ENCODE results near the gene NUBP2. TPM values are rescaled to one million over a fixed set of nuclear protein-coding genes. Genes with fewer than 3 reads are reported as not detected.

The NUBP2 gene
- polyA plus RNA-seq, 1 experiment, result 38.0 TPM

- CTCF ChIA-PET, result no interaction called here
- TF ChIP-seq, protein P1, sequence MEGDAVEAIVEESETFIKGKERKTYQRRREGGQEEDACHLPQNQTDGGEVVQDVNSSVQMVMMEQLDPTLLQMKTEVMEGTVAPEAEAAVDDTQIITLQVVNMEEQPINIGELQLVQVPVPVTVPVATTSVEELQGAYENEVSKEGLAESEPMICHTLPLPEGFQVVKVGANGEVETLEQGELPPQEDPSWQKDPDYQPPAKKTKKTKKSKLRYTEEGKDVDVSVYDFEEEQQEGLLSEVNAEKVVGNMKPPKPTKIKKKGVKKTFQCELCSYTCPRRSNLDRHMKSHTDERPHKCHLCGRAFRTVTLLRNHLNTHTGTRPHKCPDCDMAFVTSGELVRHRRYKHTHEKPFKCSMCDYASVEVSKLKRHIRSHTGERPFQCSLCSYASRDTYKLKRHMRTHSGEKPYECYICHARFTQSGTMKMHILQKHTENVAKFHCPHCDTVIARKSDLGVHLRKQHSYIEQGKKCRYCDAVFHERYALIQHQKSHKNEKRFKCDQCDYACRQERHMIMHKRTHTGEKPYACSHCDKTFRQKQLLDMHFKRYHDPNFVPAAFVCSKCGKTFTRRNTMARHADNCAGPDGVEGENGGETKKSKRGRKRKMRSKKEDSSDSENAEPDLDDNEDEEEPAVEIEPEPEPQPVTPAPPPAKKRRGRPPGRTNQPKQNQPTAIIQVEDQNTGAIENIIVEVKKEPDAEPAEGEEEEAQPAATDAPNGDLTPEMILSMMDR (IDR thresholded peaks at IDR 0.05; ENCODE audit: insufficient read depth, low read depth, low read length), result no peak
- Histone ChIP-seq H3K4me3 (ENCODE audit: low read depth, low read length) (no peak overlapping the region), H3K27me3 (ENCODE audit: control insufficient read depth, insufficient read depth, low read length) (no peaks in the 10 kb centered on the region), H3K36me3 (ENCODE audit: control insufficient read depth, insufficient read depth, low read length) (peaks cover 30% of the 10 kb centered on the region)
- DNase-seq (ENCODE audit: low read depth), result no peak
- POLR2A ChIA-PET, result no interaction called here
Measured at GRCh38 chr16:1778200-1779179, 4.3 kb upstream of the NUBP2 start.

DNA sequence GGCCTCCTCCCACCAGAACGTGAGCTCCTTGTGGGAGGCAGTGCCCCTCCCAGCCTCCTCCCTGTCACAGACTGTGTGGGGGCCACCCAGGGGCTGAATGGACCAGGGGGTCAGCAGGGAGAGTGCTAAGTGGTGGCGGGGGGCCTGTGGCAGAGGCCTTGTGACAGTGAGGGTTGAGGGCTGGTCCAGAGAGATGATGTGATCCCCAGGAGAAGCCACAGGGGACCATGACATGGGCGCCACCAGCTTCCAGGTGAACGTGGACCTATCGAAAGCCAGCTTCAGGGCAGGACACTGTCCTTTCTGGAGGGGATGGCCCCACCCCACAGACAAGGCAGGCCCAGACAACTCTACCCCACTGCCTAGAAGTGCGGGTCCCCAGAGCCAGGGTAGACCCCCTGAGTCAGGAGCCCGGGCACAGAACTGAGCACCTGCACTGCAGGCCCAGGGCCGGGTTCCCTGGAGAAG lies 3.5 kb upstream of the NUBP2 start:
- Histone ChIP-seq H3K4me3 (ENCODE audit: low read depth, low read length) (no peak overlapping the region), H3K36me3 (ENCODE audit: control insufficient read depth, insufficient read depth, low read length) (peaks cover 30% of the 10 kb centered on the region), H3K27me3 (ENCODE audit: control insufficient read depth, insufficient read depth, low read length) (no peaks in the 10 kb centered on the region)
- DNase-seq (ENCODE audit: low read depth), result no peak
- TF ChIP-seq, protein P1 (IDR thresholded peaks at IDR 0.05; ENCODE audit: insufficient read depth, low read depth, low read length), result no peak
- ChIA-PET CTCF (no interaction called here), POLR2A (no interaction called here)

- POLR2A ChIA-PET, result no interaction called here
- CTCF ChIA-PET, result no interaction called here
Measured at GRCh38 chr16:1779741-1780676, 2.8 kb upstream of the NUBP2 start.

DNA sequence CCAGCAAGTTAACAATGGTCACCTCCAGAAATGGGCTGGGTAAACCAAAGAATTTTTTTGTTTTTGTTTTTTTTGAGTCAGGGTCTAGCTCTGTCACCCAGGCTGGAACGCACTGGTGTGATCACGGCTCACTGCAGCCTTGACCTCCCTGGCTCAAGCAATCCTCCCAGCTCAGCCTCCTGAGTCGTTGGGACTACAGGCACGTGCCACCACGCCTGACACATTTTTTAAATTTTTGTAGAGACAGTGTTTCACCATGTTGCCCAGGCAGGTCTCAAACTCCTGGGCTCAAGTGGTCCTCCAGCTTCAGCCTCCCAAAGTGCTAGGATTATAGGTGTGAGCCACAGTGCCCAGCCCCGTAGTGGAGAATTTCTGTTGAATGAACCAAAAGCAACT lies 2.1 kb upstream of the NUBP2 start:
- Histone ChIP-seq H3K4me3 (ENCODE audit: low read depth, low read length) (no peak overlapping the region), H3K36me3 (ENCODE audit: control insufficient read depth, insufficient read depth, low read length) (peaks cover 28% of the 10 kb centered on the region), H3K27me3 (ENCODE audit: control insufficient read depth, insufficient read depth, low read length) (no peaks in the 10 kb centered on the region)
- ChIA-PET POLR2A (no interaction called here), CTCF (no interaction called here)
- no peak for DNase-seq (ENCODE audit: low read depth)
- TF ChIP-seq, protein P1 (IDR thresholded peaks at IDR 0.05; ENCODE audit: insufficient read depth, low read depth, low read length), result no peak

More at GRCh38 chr16:1779741-1780676, 2.8 kb upstream of the NUBP2 start:
- no peak for DNase-seq (ENCODE audit: low read depth)
- H3K36me3 ChIP-seq (ENCODE audit: control insufficient read depth, insufficient read depth, low read length), result peaks cover 31% of the 10 kb centered on the region
- TF ChIP-seq, protein P1 (IDR thresholded peaks at IDR 0.05; ENCODE audit: insufficient read depth, low read depth, low read length), result no peak
- no peak overlapping the region for H3K4me3 ChIP-seq (ENCODE audit: low read depth, low read length)
- H3K27me3 ChIP-seq (ENCODE audit: control insufficient read depth, insufficient read depth, low read length), result no peaks in the 10 kb centered on the region

DNA sequence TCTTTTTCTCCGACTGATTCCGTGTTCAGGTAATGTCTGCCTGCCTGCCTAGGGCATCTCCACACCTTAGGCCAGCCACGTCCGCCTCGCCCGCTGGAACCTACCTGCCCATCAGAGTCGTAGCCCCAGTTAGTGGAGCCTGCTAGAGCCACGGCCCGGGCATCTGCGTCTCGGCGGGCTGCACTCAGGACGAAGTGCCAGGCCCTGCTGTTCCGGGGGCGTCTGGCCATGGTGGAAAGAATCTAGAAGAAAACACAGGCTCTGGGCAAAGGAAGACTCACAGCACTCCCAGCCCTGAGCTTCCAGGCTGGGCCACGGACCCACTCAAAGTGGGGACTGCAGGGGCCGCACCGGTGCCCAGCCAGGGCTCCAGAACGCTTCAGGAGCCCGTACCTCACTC lies 1.5 kb upstream of the NUBP2 start:
- Histone ChIP-seq H3K4me3 (ENCODE audit: low read depth, low read length) (peak overlapping the region; percentile 77), H3K27me3 (ENCODE audit: control insufficient read depth, insufficient read depth, low read length) (no peaks in the 10 kb centered on the region), H3K36me3 (ENCODE audit: control insufficient read depth, insufficient read depth, low read length) (peaks cover 26% of the 10 kb centered on the region)
- ChIA-PET CTCF (no interaction called here), POLR2A (no interaction called here)
- TF ChIP-seq, protein P1 (IDR thresholded peaks at IDR 0.05; ENCODE audit: insufficient read depth, low read depth, low read length), result no peak
- DNase-seq (ENCODE audit: low read depth), result no peak
